ENCODE results near the gene SEMA4D. TPM values are rescaled to one million over a fixed set of nuclear protein-coding genes. Genes with fewer than 3 reads are reported as not detected.

The SEMA4D gene
- total RNA-seq, 1 donor from 2014 or later, result 46.2 TPM

DNA sequence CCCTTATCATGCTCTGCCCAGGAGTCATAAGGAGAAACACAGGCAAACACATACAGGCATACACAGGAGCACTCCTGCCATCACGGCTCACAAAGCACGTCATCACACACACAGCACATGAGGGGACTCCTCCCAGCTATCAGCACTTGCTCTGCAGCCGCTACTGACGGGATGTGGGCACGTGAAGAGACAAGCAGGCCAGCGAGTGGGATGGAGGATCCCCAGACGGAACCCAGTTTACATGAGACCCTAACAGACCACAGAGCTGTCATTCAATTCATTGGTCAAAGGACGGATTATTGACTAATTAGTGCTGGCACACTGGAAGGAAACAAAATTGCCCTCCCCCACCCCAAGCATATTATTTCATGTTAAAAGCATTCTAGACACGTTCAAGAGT lies 53.6 kb downstream of the SEMA4D start:
- Histone ChIP-seq H3K27me3 (no peaks in the 10 kb centered on the region), H3K4me1 (peaks cover 26% of the 10 kb centered on the region), H3K4me3 (no peak overlapping the region), H3K9me3 (no peaks in the 10 kb centered on the region), H3K36me3 (no peaks in the 10 kb centered on the region), H3K27ac (no peak overlapping the region)
- intact Hi-C loops (cut with DNase I), result no loop called here
- DNase-seq (no peak), ATAC-seq (no peak)
- TF ChIP-seq, protein P1, sequence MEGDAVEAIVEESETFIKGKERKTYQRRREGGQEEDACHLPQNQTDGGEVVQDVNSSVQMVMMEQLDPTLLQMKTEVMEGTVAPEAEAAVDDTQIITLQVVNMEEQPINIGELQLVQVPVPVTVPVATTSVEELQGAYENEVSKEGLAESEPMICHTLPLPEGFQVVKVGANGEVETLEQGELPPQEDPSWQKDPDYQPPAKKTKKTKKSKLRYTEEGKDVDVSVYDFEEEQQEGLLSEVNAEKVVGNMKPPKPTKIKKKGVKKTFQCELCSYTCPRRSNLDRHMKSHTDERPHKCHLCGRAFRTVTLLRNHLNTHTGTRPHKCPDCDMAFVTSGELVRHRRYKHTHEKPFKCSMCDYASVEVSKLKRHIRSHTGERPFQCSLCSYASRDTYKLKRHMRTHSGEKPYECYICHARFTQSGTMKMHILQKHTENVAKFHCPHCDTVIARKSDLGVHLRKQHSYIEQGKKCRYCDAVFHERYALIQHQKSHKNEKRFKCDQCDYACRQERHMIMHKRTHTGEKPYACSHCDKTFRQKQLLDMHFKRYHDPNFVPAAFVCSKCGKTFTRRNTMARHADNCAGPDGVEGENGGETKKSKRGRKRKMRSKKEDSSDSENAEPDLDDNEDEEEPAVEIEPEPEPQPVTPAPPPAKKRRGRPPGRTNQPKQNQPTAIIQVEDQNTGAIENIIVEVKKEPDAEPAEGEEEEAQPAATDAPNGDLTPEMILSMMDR (IDR thresholded peaks at IDR 0.05), result no peak

DNA sequence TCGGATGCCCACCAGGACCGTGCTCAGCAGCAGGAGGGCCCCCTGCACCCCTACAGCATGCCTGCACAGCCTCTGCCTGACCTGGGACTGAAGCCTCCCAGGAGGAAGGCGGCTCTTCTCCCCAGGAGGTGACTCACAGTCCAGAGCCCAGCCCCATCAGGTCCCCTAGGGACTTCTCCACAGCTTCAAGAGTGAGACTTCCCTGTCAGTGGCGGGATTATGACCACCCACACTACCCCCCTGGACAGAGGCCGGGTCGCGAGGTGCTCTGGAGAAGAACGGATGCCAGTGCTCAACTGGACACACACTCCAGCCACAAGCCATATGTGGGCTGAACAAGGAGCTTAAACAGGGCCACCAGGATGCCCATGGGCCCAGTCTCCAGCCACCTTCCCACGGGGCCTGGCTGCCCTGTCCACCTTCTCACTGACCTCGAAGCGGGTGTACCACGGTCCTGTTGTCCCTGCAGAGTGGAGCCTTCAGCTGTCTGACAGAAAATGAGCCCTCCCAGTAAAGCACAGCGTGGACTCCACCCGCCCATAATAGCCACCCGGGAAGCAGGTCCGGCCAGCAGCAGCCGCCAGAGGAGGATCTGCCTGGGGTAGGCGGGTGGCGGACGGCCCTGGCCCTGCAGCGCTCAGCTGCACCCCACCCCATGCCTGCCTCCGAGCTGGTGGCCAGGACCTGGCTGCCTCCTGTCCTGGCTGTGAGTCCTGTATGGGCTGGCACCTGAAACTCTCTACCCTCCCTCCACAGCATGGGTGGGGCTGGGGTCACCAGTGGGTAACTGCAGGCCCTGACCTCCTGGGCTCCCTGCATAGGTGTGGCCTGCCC lies 54.7 kb downstream of the SEMA4D start:
- intact Hi-C loops (cut with DNase I), result no loop called here
- TF ChIP-seq, protein P1 (IDR thresholded peaks at IDR 0.05), result no peak

DNA sequence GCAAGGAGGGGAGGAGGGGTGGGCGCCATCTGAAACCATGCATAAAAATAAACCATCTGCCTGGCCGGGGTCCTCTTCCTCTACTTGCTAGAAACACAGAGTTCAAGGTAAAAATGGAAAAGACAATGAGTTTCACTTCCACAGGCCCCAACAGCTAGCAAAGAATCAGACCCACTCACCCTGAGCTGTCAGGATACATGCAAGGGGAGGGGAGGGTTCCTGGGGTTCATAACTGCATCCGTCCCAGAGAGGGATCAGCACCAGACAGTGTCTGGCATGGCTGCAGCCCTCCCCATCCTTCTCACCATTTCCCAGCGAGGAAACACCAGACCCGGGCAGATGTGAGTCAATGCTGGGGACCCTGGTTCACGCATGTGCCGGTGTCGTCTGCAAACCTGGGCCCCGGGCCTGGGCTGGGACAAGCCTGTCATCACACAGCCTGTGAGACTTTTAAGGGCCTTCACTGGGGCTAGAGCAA lies 55.4 kb downstream of the SEMA4D start:
- intact Hi-C loops (cut with DNase I), result no loop called here
- no peak for DNase-seq

More for the DNA sequence above, 54.7 kb downstream of the SEMA4D start:
- no peaks in the 10 kb centered on the region for H3K9me3 ChIP-seq
- DNase-seq (no peak), ATAC-seq (no peak)
- no peak overlapping the region for H3K27ac ChIP-seq
- H3K36me3 ChIP-seq, result no peaks in the 10 kb centered on the region
- no peak overlapping the region for H3K4me3 ChIP-seq
- peaks cover 26% of the 10 kb centered on the region for H3K4me1 ChIP-seq
- no peaks in the 10 kb centered on the region for H3K27me3 ChIP-seq

DNA sequence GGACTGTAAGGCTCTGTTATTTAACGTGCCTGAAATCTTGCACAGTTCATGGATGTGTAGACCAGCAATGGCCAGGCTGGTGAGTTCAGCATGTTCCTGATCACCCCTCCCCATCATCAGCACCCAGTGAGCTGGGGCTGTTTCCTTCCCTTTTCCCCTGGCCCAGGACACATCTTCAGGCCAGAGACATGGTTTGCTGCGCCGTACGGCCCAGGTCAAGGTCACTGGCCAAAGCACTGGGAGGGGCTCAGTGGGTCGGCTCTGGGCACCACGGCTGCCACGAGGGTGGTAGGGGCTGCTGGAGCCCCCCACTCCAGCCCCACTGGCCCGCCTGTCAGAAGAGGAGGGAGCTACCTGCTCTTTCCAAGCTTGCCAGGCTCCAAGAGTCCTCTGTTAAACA lies 55.9 kb downstream of the SEMA4D start:
- Histone ChIP-seq H3K27ac (no peak overlapping the region), H3K4me3 (no peak overlapping the region), H3K9me3 (no peaks in the 10 kb centered on the region), H3K4me1 (peaks cover 35% of the 10 kb centered on the region), H3K36me3 (no peaks in the 10 kb centered on the region), H3K27me3 (no peaks in the 10 kb centered on the region)
- TF ChIP-seq, protein P1 (IDR thresholded peaks at IDR 0.05), result no peak
- ATAC-seq (no peak), DNase-seq (no peak)
- intact Hi-C loops (cut with DNase I), result no loop called here

More for the DNA sequence above, 55.4 kb downstream of the SEMA4D start:
- no peaks in the 10 kb centered on the region for H3K9me3 ChIP-seq
- H3K27me3 ChIP-seq, result no peaks in the 10 kb centered on the region
- H3K4me3 ChIP-seq, result no peak overlapping the region
- TF ChIP-seq, protein P1 (IDR thresholded peaks at IDR 0.05), result no peak
- H3K4me1 ChIP-seq, result peaks cover 32% of the 10 kb centered on the region
- H3K36me3 ChIP-seq, result no peaks in the 10 kb centered on the region
- H3K27ac ChIP-seq, result no peak overlapping the region
- ATAC-seq, result no peak

DNA sequence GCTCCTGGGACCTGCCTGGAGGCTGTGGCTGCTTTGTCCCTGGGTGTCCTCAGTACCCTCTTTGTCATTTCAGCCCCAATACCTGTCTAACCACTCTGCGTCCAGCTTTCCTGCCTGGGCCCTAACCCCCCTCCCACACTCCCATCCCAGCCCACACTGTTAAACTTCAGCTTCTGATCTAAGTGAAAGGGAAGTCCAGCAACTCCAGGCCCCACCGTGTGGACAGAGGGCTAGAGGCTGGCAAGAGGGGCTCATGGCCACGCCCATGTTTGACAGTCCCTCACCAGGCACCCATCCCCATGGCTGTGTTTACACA lies 56.3 kb downstream of the SEMA4D start:
- Histone ChIP-seq H3K27ac (no peak overlapping the region), H3K4me1 (peaks cover 39% of the 10 kb centered on the region), H3K27me3 (no peaks in the 10 kb centered on the region), H3K36me3 (no peaks in the 10 kb centered on the region), H3K9me3 (no peaks in the 10 kb centered on the region), H3K4me3 (no peak overlapping the region)
- TF ChIP-seq, protein P1 (IDR thresholded peaks at IDR 0.05), result no peak
- intact Hi-C loops (cut with DNase I), result no loop called here
- DNase-seq (no peak), ATAC-seq (no peak)
